ENCODE data around the gene COX5B.
"Not testable (repeated sequence)": the region's sequence is repeated elsewhere in the genome, so short reads cannot be mapped to it uniquely, and the experiment has no call there.

COX5B gene

DNA sequence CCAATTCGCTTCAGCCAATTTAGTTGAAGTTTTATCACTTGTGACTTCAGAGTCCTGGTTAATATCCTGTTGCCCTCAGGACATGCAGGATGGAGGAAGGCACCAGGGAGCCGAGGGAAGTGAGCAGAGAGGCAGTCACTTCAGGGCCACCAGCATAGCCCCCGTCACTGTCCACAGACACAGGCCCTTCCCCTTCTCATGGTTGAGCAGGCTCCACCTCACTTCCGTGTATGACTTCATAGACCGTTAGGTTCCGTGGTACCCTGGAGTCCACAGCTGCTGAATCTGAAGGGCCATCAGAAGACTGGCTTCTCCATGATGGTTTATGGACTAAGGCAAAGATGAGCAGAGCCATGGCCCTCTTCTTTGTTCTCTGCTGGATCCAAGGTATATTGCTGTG lies 23.6 kb downstream of the COX5B start, which contains the start of gene C2orf92:
Gene C2orf92, plus strand, starts transcription at position 266 of the 400 bp plus-strand sequence. Its CDS starts 76 bp downstream, at position 342.
- Histone ChIP-seq H3K9me3 (replicated peaks; ENCODE audit: insufficient read depth, low read length) (no peaks in the 10 kb centered on the region), H3K27me3 (replicated peaks; ENCODE audit: insufficient read depth, low read length) (no peaks in the 10 kb centered on the region), H3K9ac (ENCODE audit: low read length) (no peak within 1 kb of the TSS), H2AFZ (ENCODE audit: low read length) (no peak within 1 kb of the TSS), H3K4me2 (ENCODE audit: low read depth, low read length) (no peak within 1 kb of the TSS), H3K36me3 (replicated peaks; ENCODE audit: insufficient read depth, low read length) (no peaks in the 10 kb centered on the region), H3K27ac (ENCODE audit: low read length) (no peak within 1 kb of the TSS), H3K4me3 (ENCODE audit: low read length) (no peak within 1 kb of the TSS), H3K9me2 (replicated peaks; ENCODE audit: insufficient read depth, low read length) (no peaks in the 10 kb centered on the region), H3K79me2 (ENCODE audit: low read length) (no peaks in the 10 kb centered on the region), H3F3A (ENCODE audit: insufficient read depth, low read length) (peaks cover 6% of the 10 kb centered on the region; the same call in 1 of the 2 replicates), H4K20me1 (ENCODE audit: insufficient read depth, low read length) (no peaks in the 10 kb centered on the region), H3K4me1 (ENCODE audit: low read length) (peaks cover 5% of the 10 kb centered on the region; the same call in 1 of the 2 replicates)
- no peak for TF ChIP-seq EZH2phosphoT487 (IDR thresholded peaks at IDR 0.05; ENCODE audit: low read length)
- no peak for TF ChIP-seq EZH2 (optimal IDR thresholded peaks at IDR 0.05; ENCODE audit: low read depth, low read length)
- TF ChIP-seq, protein P1, sequence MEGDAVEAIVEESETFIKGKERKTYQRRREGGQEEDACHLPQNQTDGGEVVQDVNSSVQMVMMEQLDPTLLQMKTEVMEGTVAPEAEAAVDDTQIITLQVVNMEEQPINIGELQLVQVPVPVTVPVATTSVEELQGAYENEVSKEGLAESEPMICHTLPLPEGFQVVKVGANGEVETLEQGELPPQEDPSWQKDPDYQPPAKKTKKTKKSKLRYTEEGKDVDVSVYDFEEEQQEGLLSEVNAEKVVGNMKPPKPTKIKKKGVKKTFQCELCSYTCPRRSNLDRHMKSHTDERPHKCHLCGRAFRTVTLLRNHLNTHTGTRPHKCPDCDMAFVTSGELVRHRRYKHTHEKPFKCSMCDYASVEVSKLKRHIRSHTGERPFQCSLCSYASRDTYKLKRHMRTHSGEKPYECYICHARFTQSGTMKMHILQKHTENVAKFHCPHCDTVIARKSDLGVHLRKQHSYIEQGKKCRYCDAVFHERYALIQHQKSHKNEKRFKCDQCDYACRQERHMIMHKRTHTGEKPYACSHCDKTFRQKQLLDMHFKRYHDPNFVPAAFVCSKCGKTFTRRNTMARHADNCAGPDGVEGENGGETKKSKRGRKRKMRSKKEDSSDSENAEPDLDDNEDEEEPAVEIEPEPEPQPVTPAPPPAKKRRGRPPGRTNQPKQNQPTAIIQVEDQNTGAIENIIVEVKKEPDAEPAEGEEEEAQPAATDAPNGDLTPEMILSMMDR (IDR thresholded peaks at IDR 0.05; ENCODE audit: low read length): no peak
- DNase-seq: no peak

DNA sequence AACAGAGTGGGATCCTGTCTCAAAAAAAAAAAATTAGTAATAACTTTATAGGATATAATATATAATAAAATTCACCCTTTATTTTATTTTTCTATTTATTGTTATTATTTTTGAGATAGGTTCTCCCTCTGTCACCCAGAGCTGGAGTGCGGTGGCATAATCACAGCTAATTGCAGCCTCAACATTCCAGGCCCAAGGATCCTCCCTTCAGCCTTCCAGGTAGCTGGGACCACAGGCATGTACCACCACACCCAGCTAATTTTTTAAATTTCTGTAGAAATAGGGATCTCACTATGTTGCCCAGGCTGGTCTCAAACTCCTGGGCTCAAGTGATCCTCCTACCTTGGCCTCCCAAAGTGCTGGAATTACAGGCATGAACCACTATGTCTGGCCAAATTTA lies 24.6 kb downstream of the COX5B start:
- Histone ChIP-seq H3K9me3 (replicated peaks; ENCODE audit: insufficient read depth, low read length) (no peaks in the 10 kb centered on the region), H3F3A (ENCODE audit: insufficient read depth, low read length) (no peaks in the 10 kb centered on the region), H3K79me2 (ENCODE audit: low read length) (no peaks in the 10 kb centered on the region), H3K4me2 (ENCODE audit: low read depth, low read length) (no peak overlapping the region), H2AFZ (ENCODE audit: low read length) (no peak overlapping the region), H3K4me1 (ENCODE audit: low read length) (no peaks in the 10 kb centered on the region), H3K9me2 (replicated peaks; ENCODE audit: insufficient read depth, low read length) (no peaks in the 10 kb centered on the region), H3K9ac (ENCODE audit: low read length) (no peak overlapping the region), H3K27me3 (replicated peaks; ENCODE audit: insufficient read depth, low read length) (no peaks in the 10 kb centered on the region), H3K27ac (ENCODE audit: low read length) (no peak overlapping the region), H4K20me1 (ENCODE audit: insufficient read depth, low read length) (no peaks in the 10 kb centered on the region), H3K4me3 (ENCODE audit: low read length) (no peak overlapping the region), H3K36me3 (replicated peaks; ENCODE audit: insufficient read depth, low read length) (no peaks in the 10 kb centered on the region)
- DNase-seq: no peak
- TF ChIP-seq EZH2 (optimal IDR thresholded peaks at IDR 0.05; ENCODE audit: low read depth, low read length) (no peak), EZH2phosphoT487 (IDR thresholded peaks at IDR 0.05; ENCODE audit: low read length) (no peak)
- TF ChIP-seq, protein P1 (IDR thresholded peaks at IDR 0.05; ENCODE audit: low read length): no peak

DNA sequence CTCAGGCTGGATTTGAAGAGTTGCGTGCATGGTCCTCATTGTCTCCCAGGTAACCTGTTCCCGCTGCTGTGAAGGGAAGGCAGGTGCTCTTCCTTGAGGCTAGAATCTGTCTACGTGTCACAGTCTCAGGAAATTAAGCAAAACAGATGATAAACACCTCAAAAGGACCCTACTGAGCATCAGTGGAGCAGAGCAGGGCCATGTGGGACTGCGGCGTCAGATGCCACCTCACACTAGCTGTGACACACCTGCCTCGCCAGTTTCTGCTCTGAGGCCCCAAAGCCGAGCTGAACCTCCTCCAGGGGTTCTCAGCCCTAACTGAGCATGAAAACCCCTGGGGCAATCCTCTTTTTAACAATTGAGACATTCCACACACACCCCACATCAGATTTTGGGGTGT lies 25.7 kb downstream of the COX5B start:
- no peak overlapping the region for H3K4me3 ChIP-seq (ENCODE audit: low read length)
- H3K4me1 ChIP-seq (ENCODE audit: low read length): no peaks in the 10 kb centered on the region
- no peak for TF ChIP-seq EZH2phosphoT487 (IDR thresholded peaks at IDR 0.05; ENCODE audit: low read length)
- TF ChIP-seq EZH2 (optimal IDR thresholded peaks at IDR 0.05; ENCODE audit: low read depth, low read length): no peak
- TF ChIP-seq, protein P1 (IDR thresholded peaks at IDR 0.05; ENCODE audit: low read length): no peak

DNA sequence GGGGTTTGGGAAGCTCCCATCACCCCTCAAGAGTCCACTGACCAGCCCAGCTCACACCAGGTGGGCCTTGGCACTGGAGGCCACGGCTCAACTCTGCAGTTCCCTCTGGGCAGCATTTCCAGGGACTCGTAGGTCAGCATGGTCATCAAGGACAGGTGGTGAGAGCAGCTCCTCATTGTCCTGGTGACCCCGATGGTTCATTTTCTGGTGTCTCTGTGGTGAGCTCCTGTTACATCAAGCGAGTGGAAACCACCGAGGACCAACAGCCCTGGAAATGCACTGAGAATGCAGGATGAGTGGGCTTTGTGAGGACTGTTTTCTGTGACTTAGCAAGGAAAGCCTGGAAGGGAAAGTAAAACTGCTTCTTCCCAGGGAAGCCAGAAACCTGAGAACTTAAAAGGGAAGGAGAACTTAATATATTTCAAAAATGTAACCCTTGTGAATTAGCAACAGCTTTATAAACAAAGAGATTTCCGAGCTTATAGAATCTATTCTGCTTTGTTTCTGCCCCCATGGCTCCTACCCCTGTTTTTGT lies 26.8 kb downstream of the COX5B start:
- not testable (repeated sequence) for H3K4me1 ChIP-seq (ENCODE audit: low read length); H3K9me2 ChIP-seq (replicated peaks; ENCODE audit: insufficient read depth, low read length); H3K9me3 ChIP-seq (replicated peaks; ENCODE audit: insufficient read depth, low read length); H4K20me1 ChIP-seq (ENCODE audit: insufficient read depth, low read length); H3K79me2 ChIP-seq (ENCODE audit: low read length); DNase-seq; H3K4me2 ChIP-seq (ENCODE audit: low read depth, low read length); H2AFZ ChIP-seq (ENCODE audit: low read length); H3K27me3 ChIP-seq (replicated peaks; ENCODE audit: insufficient read depth, low read length); H3F3A ChIP-seq (ENCODE audit: insufficient read depth, low read length); H3K27ac ChIP-seq (ENCODE audit: low read length); H3K36me3 ChIP-seq (replicated peaks; ENCODE audit: insufficient read depth, low read length); H3K4me3 ChIP-seq (ENCODE audit: low read length); H3K9ac ChIP-seq (ENCODE audit: low read length)

More for the DNA sequence above, 25.7 kb downstream of the COX5B start:
- Histone ChIP-seq H4K20me1 (ENCODE audit: insufficient read depth, low read length) (no peaks in the 10 kb centered on the region), H2AFZ (ENCODE audit: low read length) (no peak overlapping the region), H3K27ac (ENCODE audit: low read length) (no peak overlapping the region), H3K36me3 (replicated peaks; ENCODE audit: insufficient read depth, low read length) (no peaks in the 10 kb centered on the region), H3K9ac (ENCODE audit: low read length) (no peak overlapping the region), H3K27me3 (replicated peaks; ENCODE audit: insufficient read depth, low read length) (no peaks in the 10 kb centered on the region), H3K9me2 (replicated peaks; ENCODE audit: insufficient read depth, low read length) (no peaks in the 10 kb centered on the region), H3K79me2 (ENCODE audit: low read length) (no peaks in the 10 kb centered on the region), H3F3A (ENCODE audit: insufficient read depth, low read length) (no peaks in the 10 kb centered on the region), H3K4me2 (ENCODE audit: low read depth, low read length) (no peak overlapping the region), H3K9me3 (replicated peaks; ENCODE audit: insufficient read depth, low read length) (no peaks in the 10 kb centered on the region)
- no peak for DNase-seq

Measured in MM.1S (cell line).